ENCODE data around the gene NQO1. TPM values are rescaled to one million over a fixed set of nuclear protein-coding genes. Genes with fewer than 3 reads are reported as not detected.

Gene NQO1
- polyA plus RNA-seq, 1 of the 3 experiments (the other 2 are of a cell fraction) = 152 TPM

- TF ChIP-seq IRF3 (IDR thresholded peaks at IDR 0.05; ENCODE audit: low read depth, low read length) (no peak), FOXM1 (IDR thresholded peaks at IDR 0.05; ENCODE audit: low read depth) (no peak), TAF1 (IDR thresholded peaks at IDR 0.05; ENCODE audit: borderline replicate concordance, low read depth, low read length) (no peak), JUND (IDR thresholded peaks at IDR 0.05) (no peak)
Measured at GRCh38 chr16:69691980-69692911, 34.1 kb downstream of the NQO1 start (continued).

GRCh38 chr16:69688589-69688988 lies 37.8 kb downstream of the NQO1 start:
- TF ChIP-seq RAD21 (IDR thresholded peaks at IDR 0.05; ENCODE audit: low read length) = no peak
- no peak for TF ChIP-seq NFIC (IDR thresholded peaks at IDR 0.05; ENCODE audit: borderline replicate concordance)
- TF ChIP-seq SMC3 (IDR thresholded peaks at IDR 0.05; ENCODE audit: low read depth, low read length) = no peak
- TF ChIP-seq EZH2phosphoT487 (IDR thresholded peaks at IDR 0.05; ENCODE audit: borderline replicate concordance, low read depth) = no peak
- no peak for TF ChIP-seq REST (IDR thresholded peaks at IDR 0.05; ENCODE audit: low read depth, low read length)
- TF ChIP-seq MAX (IDR thresholded peaks at IDR 0.05; ENCODE audit: low read depth) = no peak
- no peak for TF ChIP-seq NRF1 (IDR thresholded peaks at IDR 0.05; ENCODE audit: low read depth, low read length)
- no peak for TF ChIP-seq SIN3A (IDR thresholded peaks at IDR 0.05; ENCODE audit: borderline replicate concordance, low read depth, low read length)
- TF ChIP-seq USF1 (IDR thresholded peaks at IDR 0.05; ENCODE audit: borderline replicate concordance, low read depth) = no peak
- TF ChIP-seq ZBTB33 (IDR thresholded peaks at IDR 0.05; ENCODE audit: borderline replicate concordance, low read depth) = no peak
- no peak for TF ChIP-seq RCOR1 (IDR thresholded peaks at IDR 0.05; ENCODE audit: low read length)
- H4K20me1 ChIP-seq (ENCODE audit: insufficient read depth) = no peaks in the 10 kb centered on the region
- H3K4me1 ChIP-seq (ENCODE audit: control insufficient read depth in 1 of 2, insufficient read depth in 2 of 2, low read depth in 1 of 2, low read length in 1 of 2) = no peaks in the 10 kb centered on the region
- WGBS (ENCODE audit: low lambda C conversion rate) = 100% methylated on average over 2 of the region's 2 CpGs
- POLR2A ChIA-PET = no interaction called here
- H3K9ac ChIP-seq = no peak overlapping the region
- H3K4me3 ChIP-seq (ENCODE audit: low read depth in 2 of 2, low read length in 1 of 2) = no peak overlapping the region
- CTCF ChIA-PET = interaction anchor here (0.9 to 1.7 kb wide), 3 partner anchors 21 to 292 kb away, joined by 3 to 5 read pairs (median 4); partner anchors contain the start of gene NOB1
- no peaks in the 10 kb centered on the region for H3K9me2 ChIP-seq
- DNase-seq = no peak
- H3F3A ChIP-seq (replicated peaks; ENCODE audit: insufficient read depth) = peaks cover 22% of the 10 kb centered on the region
- no peak overlapping the region for H3K4me2 ChIP-seq
- H2AFZ ChIP-seq (ENCODE audit: low read depth) = no peak overlapping the region
- H3K27ac ChIP-seq (ENCODE audit: low read depth in 2 of 2, low read length in 1 of 2) = no peak overlapping the region
- H3K79me2 ChIP-seq (ENCODE audit: insufficient read depth) = peaks cover 4% of the 10 kb centered on the region; the same call in 1 of the 2 replicates
- peaks cover 35 to 69% of the 10 kb centered on the region in 2 experiments for H3K36me3 ChIP-seq (replicated peaks in 1 of 2; ENCODE audit: control insufficient read depth in 1 of 2, insufficient read depth in 2 of 2, low read length in 1 of 2)
- H3K9me3 ChIP-seq = no peaks in the 10 kb centered on the region
- no peaks in the 10 kb centered on the region for H3K27me3 ChIP-seq (ENCODE audit: insufficient read depth)
